Activated naive CD8-positive, alpha-beta T cell treated with anti-CD3 and anti-CD28 coated beads for 36 hours (primary cell): Measurements from ENCODE around the gene MRTFA. TPM values are rescaled to one million over a fixed set of nuclear protein-coding genes. Genes with fewer than 3 reads are reported as not detected.
A peak's percentile ranks its signal among the peaks of the same experiment; 100 is the strongest.

Experiments
- DNase-seq: peaks from one replicate; pipeline ENCODE4 v3.0.0; 2021
- H3K27ac Mint-ChIP-seq: one replicate; pipeline ENCODE4 v1.8.0; 2022; ENCODE audit warnings: mild to moderate bottlenecking, moderate library complexity, mixed read lengths
- H3K27me3 Mint-ChIP-seq: one replicate; pipeline ENCODE4 v1.8.0; 2022; ENCODE audit warnings: mild to moderate bottlenecking, mixed read lengths
- H3K36me3 Mint-ChIP-seq: one replicate; pipeline ENCODE4 v1.8.0; 2021; ENCODE audit warnings: mild to moderate bottlenecking, mixed read lengths
- H3K4me1 Mint-ChIP-seq: one replicate; pipeline ENCODE4 v1.8.0; 2021; ENCODE audit warnings: mixed read lengths
- H3K4me3 Mint-ChIP-seq: one replicate; pipeline ENCODE4 v1.8.0; 2022; ENCODE audit warnings: mild to moderate bottlenecking, moderate library complexity, mixed read lengths
- H3K9me3 Mint-ChIP-seq: one replicate; pipeline ENCODE4 v1.8.0; 2022; ENCODE audit warnings: mixed read lengths
- total RNA-seq, 2 experiments: library from RNA; stranded (reverse); gene quantifications; one replicate each; pipeline ENCODE4 v1.2.3, GENCODE V29; 2021

Gene MRTFA
- total RNA-seq, 2 experiments from 2014 or later: 35.3 to 37.6 TPM

- peak; percentile 53 for DNase-seq
- no peaks in the 10 kb centered on the region for H3K27me3 Mint-ChIP-seq
- H3K36me3 Mint-ChIP-seq: peaks cover 28% of the 10 kb centered on the region
- H3K4me3 Mint-ChIP-seq: peak overlapping the region; percentile 96
- peaks cover 2% of the 10 kb centered on the region for H3K9me3 Mint-ChIP-seq
- H3K27ac Mint-ChIP-seq: peak overlapping the region; percentile 99
- H3K4me1 Mint-ChIP-seq: peaks cover 50% of the 10 kb centered on the region
Observed at GRCh38 chr22:40463017-40463631, 173.4 kb downstream of the MRTFA start.

GRCh38 chr22:40462195-40462984, 174.1 kb downstream of the MRTFA start:
- Mint-ChIP-seq H3K27ac (peak overlapping the region; percentile 99), H3K36me3 (peaks cover 30% of the 10 kb centered on the region), H3K9me3 (peaks cover 2% of the 10 kb centered on the region), H3K4me1 (peaks cover 52% of the 10 kb centered on the region), H3K4me3 (peak overlapping the region; percentile 96), H3K27me3 (no peaks in the 10 kb centered on the region)
- peak; percentile 19 for DNase-seq

GRCh38 chr22:40453671-40454070, 182.8 kb downstream of the MRTFA start:
- H3K27ac Mint-ChIP-seq: no peak overlapping the region
- no peaks in the 10 kb centered on the region for H3K27me3 Mint-ChIP-seq
- H3K9me3 Mint-ChIP-seq: no peaks in the 10 kb centered on the region
- H3K4me3 Mint-ChIP-seq: no peak overlapping the region
- H3K4me1 Mint-ChIP-seq: peaks cover 67% of the 10 kb centered on the region
- DNase-seq: no peak
- H3K36me3 Mint-ChIP-seq: peaks cover 44% of the 10 kb centered on the region

GRCh38 chr22:40452730-40453487, 183.6 kb downstream of the MRTFA start:
- peaks cover 65% of the 10 kb centered on the region for H3K4me1 Mint-ChIP-seq
- H3K9me3 Mint-ChIP-seq: no peaks in the 10 kb centered on the region
- DNase-seq: no peak
- H3K4me3 Mint-ChIP-seq: no peak overlapping the region
- peaks cover 36% of the 10 kb centered on the region for H3K36me3 Mint-ChIP-seq
- H3K27me3 Mint-ChIP-seq: no peaks in the 10 kb centered on the region
- H3K27ac Mint-ChIP-seq: peak overlapping the region; percentile 3

- Mint-ChIP-seq H3K27ac (peak overlapping the region; percentile 82), H3K36me3 (peaks cover 41% of the 10 kb centered on the region), H3K27me3 (no peaks in the 10 kb centered on the region), H3K9me3 (no peaks in the 10 kb centered on the region), H3K4me1 (peaks cover 71% of the 10 kb centered on the region), H3K4me3 (peak overlapping the region; percentile 63)
- DNase-seq: no peak
Observed at GRCh38 chr22:40451210-40451609, 185.3 kb downstream of the MRTFA start.

DNA sequence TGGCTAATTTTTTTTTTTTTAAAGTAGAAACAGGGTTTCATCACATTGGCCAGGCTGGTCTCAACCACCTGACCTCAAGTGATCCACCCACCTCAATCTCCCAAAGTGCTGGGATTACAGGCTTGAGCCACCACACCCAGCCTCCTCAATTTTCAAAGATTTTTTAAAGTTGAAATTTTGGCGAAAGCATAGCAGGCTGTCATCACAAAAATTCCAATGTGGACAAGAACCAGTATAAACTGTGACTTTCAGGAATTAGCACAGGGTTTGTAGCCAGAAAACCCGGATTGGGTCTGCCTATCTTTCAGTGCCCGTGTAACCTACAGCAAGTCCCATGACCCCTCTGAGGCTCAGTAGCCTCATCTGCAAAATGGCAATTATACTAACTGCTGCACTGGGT, 185.9 kb downstream of the MRTFA start:
- H3K4me1 Mint-ChIP-seq: peaks cover 72% of the 10 kb centered on the region
- peaks cover 44% of the 10 kb centered on the region for H3K36me3 Mint-ChIP-seq
- H3K4me3 Mint-ChIP-seq: no peak overlapping the region
- H3K27ac Mint-ChIP-seq: no peak overlapping the region
- no peaks in the 10 kb centered on the region for H3K9me3 Mint-ChIP-seq
- H3K27me3 Mint-ChIP-seq: no peaks in the 10 kb centered on the region
- DNase-seq: no peak

- no peak for DNase-seq
- Mint-ChIP-seq H3K4me3 (no peak overlapping the region), H3K9me3 (no peaks in the 10 kb centered on the region), H3K36me3 (peaks cover 49% of the 10 kb centered on the region), H3K27ac (no peak overlapping the region), H3K27me3 (no peaks in the 10 kb centered on the region), H3K4me1 (peaks cover 72% of the 10 kb centered on the region)
Observed at GRCh38 chr22:40449676-40450035, 186.9 kb downstream of the MRTFA start.

GRCh38 chr22:40446203-40446602, 190.3 kb downstream of the MRTFA start:
- H3K27me3 Mint-ChIP-seq: no peaks in the 10 kb centered on the region
- H3K27ac Mint-ChIP-seq: no peak overlapping the region
- no peak overlapping the region for H3K4me3 Mint-ChIP-seq
- no peak for DNase-seq
- peaks cover 5% of the 10 kb centered on the region for H3K9me3 Mint-ChIP-seq
- peaks cover 64% of the 10 kb centered on the region for H3K4me1 Mint-ChIP-seq
- peaks cover 36% of the 10 kb centered on the region for H3K36me3 Mint-ChIP-seq

GRCh38 chr22:40444178-40444831, 192.2 kb downstream of the MRTFA start:
- H3K4me3 Mint-ChIP-seq: no peak overlapping the region
- H3K27ac Mint-ChIP-seq: no peak overlapping the region
- DNase-seq: no peak
- H3K27me3 Mint-ChIP-seq: no peaks in the 10 kb centered on the region
- peaks cover 5% of the 10 kb centered on the region for H3K9me3 Mint-ChIP-seq
- H3K4me1 Mint-ChIP-seq: peaks cover 67% of the 10 kb centered on the region
- H3K36me3 Mint-ChIP-seq: peaks cover 42% of the 10 kb centered on the region

- H3K4me1 Mint-ChIP-seq: peaks cover 68% of the 10 kb centered on the region
- H3K27ac Mint-ChIP-seq: no peak overlapping the region
- peaks cover 42% of the 10 kb centered on the region for H3K36me3 Mint-ChIP-seq
- no peak for DNase-seq
- no peak overlapping the region for H3K4me3 Mint-ChIP-seq
- no peaks in the 10 kb centered on the region for H3K27me3 Mint-ChIP-seq
- H3K9me3 Mint-ChIP-seq: peaks cover 5% of the 10 kb centered on the region
Observed at GRCh38 chr22:40443732-40444131, 192.8 kb downstream of the MRTFA start.

- Mint-ChIP-seq H3K4me1 (peaks cover 69% of the 10 kb centered on the region), H3K9me3 (peaks cover 5% of the 10 kb centered on the region), H3K36me3 (peaks cover 38% of the 10 kb centered on the region), H3K4me3 (no peak overlapping the region), H3K27ac (no peak overlapping the region), H3K27me3 (no peaks in the 10 kb centered on the region)
- no peak for DNase-seq
Observed at GRCh38 chr22:40441761-40442390, 194.6 kb downstream of the MRTFA start.

DNA sequence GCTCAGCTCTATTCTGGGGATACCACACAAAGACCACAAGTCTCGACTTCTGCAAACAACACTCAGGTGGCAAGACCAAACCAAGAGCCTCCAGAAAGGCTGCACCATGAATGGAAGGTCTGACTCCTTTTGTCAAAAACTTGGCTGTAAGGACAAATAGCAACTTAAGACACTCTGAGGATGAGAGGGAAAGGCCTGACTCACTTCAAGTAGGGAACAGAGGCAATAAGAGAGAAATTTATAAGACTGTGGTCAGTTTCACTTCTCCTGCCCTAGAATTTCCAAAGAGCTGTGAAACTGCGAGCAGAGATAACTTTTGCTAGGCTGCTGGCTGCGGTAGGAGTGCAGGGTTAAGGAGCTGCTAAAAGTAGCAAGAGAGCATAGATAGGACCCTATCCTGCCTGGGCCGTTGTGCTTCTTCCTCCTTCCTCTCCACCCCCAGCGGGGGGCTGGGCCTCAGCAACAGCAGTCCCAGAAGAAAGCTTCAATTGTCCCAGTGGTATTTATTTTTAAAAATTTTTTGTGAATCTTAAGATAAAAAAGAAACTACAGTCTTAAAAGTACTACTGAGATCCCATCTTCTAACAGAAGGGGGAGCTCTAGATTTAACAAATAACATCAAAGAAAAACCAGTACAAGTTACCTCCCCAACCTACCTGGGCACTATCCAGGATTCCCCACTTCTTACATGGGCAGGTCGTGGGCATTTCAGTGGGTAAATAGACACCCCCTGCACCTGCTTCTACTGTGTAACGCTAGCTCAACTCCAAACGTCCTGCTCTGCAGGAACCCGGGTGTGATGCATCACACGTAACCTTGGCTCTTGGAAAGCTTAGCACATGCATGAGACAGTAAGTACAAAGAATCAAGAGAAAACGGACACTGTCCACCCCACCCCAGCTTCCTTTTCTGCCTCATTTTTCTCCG, 199.8 kb downstream of the MRTFA start:
- Mint-ChIP-seq H3K27ac (peak overlapping the region; percentile 88), H3K9me3 (no peaks in the 10 kb centered on the region), H3K4me3 (peak overlapping the region; percentile 46), H3K27me3 (no peaks in the 10 kb centered on the region), H3K4me1 (peaks cover 72% of the 10 kb centered on the region), H3K36me3 (peaks cover 25% of the 10 kb centered on the region)
- peak; percentile 54 for DNase-seq

- Mint-ChIP-seq H3K27ac (peak overlapping the region; percentile 38), H3K36me3 (peaks cover 26% of the 10 kb centered on the region), H3K27me3 (no peaks in the 10 kb centered on the region), H3K4me3 (no peak overlapping the region), H3K4me1 (peaks cover 59% of the 10 kb centered on the region), H3K9me3 (no peaks in the 10 kb centered on the region)
- no peak for DNase-seq
Observed at GRCh38 chr22:40434745-40435144, 201.8 kb downstream of the MRTFA start.

DNA sequence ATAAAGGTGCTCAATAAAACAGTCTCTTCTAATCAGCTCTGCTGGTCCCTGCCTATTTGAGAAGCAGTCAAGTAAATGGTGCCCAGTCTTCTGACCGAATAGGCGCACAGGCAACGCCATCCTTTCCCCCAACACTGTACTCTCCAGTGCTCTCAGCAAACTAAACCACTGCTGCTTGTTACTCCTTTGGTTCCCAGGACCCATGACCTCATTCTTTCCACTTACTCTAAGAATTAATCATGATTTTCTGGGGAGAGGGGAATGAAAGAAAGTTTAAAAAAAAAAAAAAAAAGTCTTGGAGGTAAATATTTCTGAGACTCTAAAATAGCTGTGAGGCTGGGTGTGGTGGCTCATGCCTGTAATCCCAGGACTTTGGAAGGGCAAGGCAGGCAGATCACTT, 202.4 kb downstream of the MRTFA start:
- peaks cover 25% of the 10 kb centered on the region for H3K36me3 Mint-ChIP-seq
- no peaks in the 10 kb centered on the region for H3K27me3 Mint-ChIP-seq
- DNase-seq: no peak
- no peak overlapping the region for H3K4me3 Mint-ChIP-seq
- peaks cover 53% of the 10 kb centered on the region for H3K4me1 Mint-ChIP-seq
- peak overlapping the region; percentile 60 for H3K27ac Mint-ChIP-seq
- H3K9me3 Mint-ChIP-seq: no peaks in the 10 kb centered on the region
